Adrenal gland (tissue), 19 donors: ENCODE data around the gene ANKMY1. TPM values are rescaled to one million over a fixed set of nuclear protein-coding genes. Genes with fewer than 3 reads are reported as not detected.

Source experiments
- DNase-seq, 7 donors: peaks; one replicate each; pipeline ENCODE4 v3.0.0-alpha.2; 2019 to 2020
- H3K27ac ChIP-seq, 5 donors: fragments of 200-600 bp; sonication (generic) in 4 of 5; 1 replicate in 3 of 5; 2 replicates in 2 of 5; pipeline versions ENCODE4 v1.5.1 to v1.8.0; 2016 to 2020; ENCODE audit warnings: mild to moderate bottlenecking in 1 of 5
- H3K27me3 ChIP-seq: fragments of 200-600 bp; 2 replicates; pipeline ENCODE4 v1.8.0; 2021
- H3K36me3 ChIP-seq, 2 donors: fragments of 200-600 bp; replicated peaks in 1 of 2; 1 replicate in 1 of 2; 2 replicates in 1 of 2; pipeline versions ENCODE4 v1.5.1 to v1.8.0; 2018 to 2022
- H3K4me1 ChIP-seq, 2 donors: fragments of 200-600 bp; replicated peaks in 1 of 2; 1 replicate in 1 of 2; 2 replicates in 1 of 2; pipeline versions ENCODE4 v1.5.1 to v1.8.0; 2018 to 2021
- H3K4me3 ChIP-seq, 4 donors: fragments of 200-600 bp; sonication (generic) in 3 of 4; one replicate each; pipeline ENCODE4 v1.5.1; 2016 to 2018
- H3K9me3 ChIP-seq, 3 donors: fragments of 200-600 bp; sonication (generic) in 1 of 3; replicated peaks in 1 of 3; 1 replicate in 2 of 3; 2 replicates in 1 of 3; pipeline versions ENCODE4 v1.5.1 to v1.8.0; 2016 to 2021
- POLR2A ChIP-seq, 2 donors: fragments of 450-650 bp; IDR thresholded peaks; one replicate each; pipeline ENCODE4 v1.6.1; 2017; ENCODE audit warnings: antibody characterized with exemption in 2 of 2, mild to moderate bottlenecking in 2 of 2, moderate library complexity in 1 of 2
- WGBS, 4 donors: extraction: QIAGEN DNeasy Blood & Tissue Kit in 2 of 4; methylation state at CpG; one replicate each; pipeline versions ENCODE4 v1.1.5 to v1.1.7; 2013 to 2017; 5-methylcytosine and 5-hydroxymethylcytosine counted together
- intact Hi-C, 2 donors: fragments of 100-400 bp; cut with DNase I; formaldehyde crosslinking; loops; one replicate each; pipeline versions ENCODE4 v1.14.1 to v1.15.0; 2022 to 2023
- long read RNA-seq, 10 donors: library from polyadenylated mRNA in 3 of 10; unstranded in 2 of 10; stranded (forward) in 1 of 10; transcript quantifications; one replicate each; pipeline ENCODE4 v2.0.0 and lab custom pipeline, GENCODE V29; 2021 to 2026
- polyA plus RNA-seq, 3 donors: library from polyadenylated mRNA; stranded (reverse); fragments of 200-250 nt in 2 of 3; fragments of 350-450 nt in 1 of 3; fragmentation: Illumina TruSeq in 1 of 3; extraction: RNeasy Lipid Tissue Mini Kit (QIAGEN cat#74804) in 1 of 3; gene quantifications; one replicate each; pipeline ENCODE4 v1.2.3, GENCODE V29; 2013 to 2014
- total RNA-seq, 9 donors: library from RNA; depleted of rRNA in 4 of 9; stranded (reverse); fragments of >200 nt in 4 of 9; fragments of 120-200 nt in 1 of 9; fragmentation: NEBNext Ultra II Directional in 1 of 9; extraction: Animal tissue kit (Norgen Biotek cat#: 25700) in 1 of 9; gene quantifications; one replicate each; pipeline versions ENCODE4 v1.1.0 to v1.2.4, GENCODE V29; 2013 to 2023
- TF ChIP-seq, protein P1 (sequence below), 6 experiments: fragments of 450-650 bp in 4 of 6; fragments of 200-600 bp in 2 of 6; sonication (generic) in 1 of 6; IDR thresholded peaks; 1 replicate in 5 of 6; 2 replicates in 1 of 6; pipeline versions ENCODE4 v1.5.1 to v1.8.0; 2016 to 2021; ENCODE audit warnings: antibody characterized with exemption in 6 of 6, mild to moderate bottlenecking in 2 of 6, moderate library complexity in 1 of 6
- donor health status: healthy with polysubstance abuse.
- donor health status: Bipolar disorder and iron deficiency.
- donor health status: DM: yes; HTN: yes; CAD: no.
- donor health status: DM: no; HTN: no; CAD: no.
- donor health status: DM: no; HTN: no; CAD: no.
- donor health status: DM: yes; HTN: yes; CAD: no.

ANKMY1 gene, protein sequence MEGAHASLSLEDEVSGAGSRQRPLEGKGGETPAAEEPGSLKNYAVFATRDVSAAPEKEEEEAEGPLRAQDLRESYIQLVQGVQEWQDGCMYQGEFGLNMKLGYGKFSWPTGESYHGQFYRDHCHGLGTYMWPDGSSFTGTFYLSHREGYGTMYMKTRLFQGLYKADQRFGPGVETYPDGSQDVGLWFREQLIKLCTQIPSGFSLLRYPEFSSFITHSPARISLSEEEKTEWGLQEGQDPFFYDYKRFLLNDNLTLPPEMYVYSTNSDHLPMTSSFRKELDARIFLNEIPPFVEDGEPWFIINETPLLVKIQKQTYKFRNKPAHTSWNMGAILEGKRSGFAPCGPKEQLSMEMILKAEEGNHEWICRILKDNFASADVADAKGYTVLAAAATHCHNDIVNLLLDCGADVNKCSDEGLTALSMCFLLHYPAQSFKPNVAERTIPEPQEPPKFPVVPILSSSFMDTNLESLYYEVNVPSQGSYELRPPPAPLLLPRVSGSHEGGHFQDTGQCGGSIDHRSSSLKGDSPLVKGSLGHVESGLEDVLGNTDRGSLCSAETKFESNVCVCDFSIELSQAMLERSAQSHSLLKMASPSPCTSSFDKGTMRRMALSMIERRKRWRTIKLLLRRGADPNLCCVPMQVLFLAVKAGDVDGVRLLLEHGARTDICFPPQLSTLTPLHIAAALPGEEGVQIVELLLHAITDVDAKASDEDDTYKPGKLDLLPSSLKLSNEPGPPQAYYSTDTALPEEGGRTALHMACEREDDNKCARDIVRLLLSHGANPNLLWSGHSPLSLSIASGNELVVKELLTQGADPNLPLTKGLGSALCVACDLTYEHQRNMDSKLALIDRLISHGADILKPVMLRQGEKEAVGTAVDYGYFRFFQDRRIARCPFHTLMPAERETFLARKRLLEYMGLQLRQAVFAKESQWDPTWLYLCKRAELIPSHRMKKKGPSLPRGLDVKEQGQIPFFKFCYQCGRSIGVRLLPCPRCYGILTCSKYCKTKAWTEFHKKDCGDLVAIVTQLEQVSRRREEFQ
- 10 to 100 TPM in 6 of 9 donors, 1 to 10 TPM in 3; 7.2 to 20.3 (median 12.0) TPM for total RNA-seq
- 10 to 100 TPM in 2 of 3 donors, 1 to 10 TPM in 1; 8.1 to 31.7 (median 10.0) TPM for polyA plus RNA-seq
- long read RNA-seq, donor 1 = 0 reads
- long read RNA-seq, donor 2, partial matches to known transcripts = 0 of 2 reads
- long read RNA-seq, donor 2, other reads (novel, unspliced or antisense) = 0 of 2 reads
- long read RNA-seq, donor 3 = 0 reads
- long read RNA-seq, donor 4, partial matches to known transcripts = 1 of 3 reads
- long read RNA-seq, donor 4, other reads (novel, unspliced or antisense) = 1 of 3 reads
- long read RNA-seq, donor 5, partial matches to known transcripts = 4 of 26 reads
- long read RNA-seq, donor 5, other reads (novel, unspliced or antisense) = 17 of 26 reads
- long read RNA-seq, donor 6, partial matches to known transcripts = 0 of 8 reads
- long read RNA-seq, donor 6, other reads (novel, unspliced or antisense) = 7 of 8 reads
- long read RNA-seq, donor 7, full-length matches to known transcripts = 2 of 2 reads
- long read RNA-seq, donor 7, partial matches to known transcripts = 0 of 2 reads
- long read RNA-seq, donor 7, other reads (novel, unspliced or antisense) = 0 of 2 reads
- long read RNA-seq, donor 8 = 0 reads
- long read RNA-seq, donor 9, partial matches to known transcripts = 24 of 29 reads
- long read RNA-seq, donor 9, other reads (novel, unspliced or antisense) = 5 of 29 reads
- long read RNA-seq, donor 10 = 0 reads

DNA sequence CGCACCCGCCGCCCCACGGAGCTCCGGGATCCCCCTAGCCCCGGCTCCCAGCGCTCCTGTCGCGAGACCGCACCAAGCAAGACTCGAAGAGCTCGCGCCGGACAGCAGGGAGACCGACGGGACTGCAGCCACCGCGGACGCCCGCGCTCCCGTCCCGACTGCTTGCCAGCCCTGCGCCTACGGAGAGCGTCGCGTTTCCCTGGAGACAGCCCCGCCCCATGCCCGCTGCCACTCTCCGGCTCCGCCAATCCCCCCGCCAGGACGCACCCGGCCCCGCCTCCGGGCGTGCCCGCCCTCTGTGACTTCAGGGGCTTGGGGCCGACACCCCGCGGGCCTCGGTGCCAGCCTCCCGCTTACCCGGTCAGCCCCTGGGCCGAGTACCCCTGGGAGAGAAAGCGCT lies at the start of gene ANKMY1:
TSS of gene ANKMY1 (minus strand) at position 181 of the 400 bp plus-strand sequence. CDS start 653 bp downstream, outside the sequence.
- peak within 1 kb of the TSS in 2 of 4 donors; percentile 42 to 64 for H3K4me3 ChIP-seq
- peak; percentile 70 to 80 (median 75) for DNase-seq
- peaks cover 0 to 1% of the 10 kb centered on the region in 2 donors for H3K36me3 ChIP-seq
- H3K9me3 ChIP-seq = no peaks in the 10 kb centered on the region
- intact Hi-C loops = no loop called here
- H3K4me1 ChIP-seq = peaks cover 16 to 44% of the 10 kb centered on the region in 2 donors
- TF ChIP-seq, protein P1, sequence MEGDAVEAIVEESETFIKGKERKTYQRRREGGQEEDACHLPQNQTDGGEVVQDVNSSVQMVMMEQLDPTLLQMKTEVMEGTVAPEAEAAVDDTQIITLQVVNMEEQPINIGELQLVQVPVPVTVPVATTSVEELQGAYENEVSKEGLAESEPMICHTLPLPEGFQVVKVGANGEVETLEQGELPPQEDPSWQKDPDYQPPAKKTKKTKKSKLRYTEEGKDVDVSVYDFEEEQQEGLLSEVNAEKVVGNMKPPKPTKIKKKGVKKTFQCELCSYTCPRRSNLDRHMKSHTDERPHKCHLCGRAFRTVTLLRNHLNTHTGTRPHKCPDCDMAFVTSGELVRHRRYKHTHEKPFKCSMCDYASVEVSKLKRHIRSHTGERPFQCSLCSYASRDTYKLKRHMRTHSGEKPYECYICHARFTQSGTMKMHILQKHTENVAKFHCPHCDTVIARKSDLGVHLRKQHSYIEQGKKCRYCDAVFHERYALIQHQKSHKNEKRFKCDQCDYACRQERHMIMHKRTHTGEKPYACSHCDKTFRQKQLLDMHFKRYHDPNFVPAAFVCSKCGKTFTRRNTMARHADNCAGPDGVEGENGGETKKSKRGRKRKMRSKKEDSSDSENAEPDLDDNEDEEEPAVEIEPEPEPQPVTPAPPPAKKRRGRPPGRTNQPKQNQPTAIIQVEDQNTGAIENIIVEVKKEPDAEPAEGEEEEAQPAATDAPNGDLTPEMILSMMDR (IDR thresholded peaks at IDR 0.05) = no peak
- TF ChIP-seq POLR2A (IDR thresholded peaks at IDR 0.05) = no peak
- H3K27ac ChIP-seq = no peak within 1 kb of the TSS
- H3K27me3 ChIP-seq = no peaks in the 10 kb centered on the region
- 4 to 6% methylated on average over 47 of the region's 47 CpGs; no CpG with 5 or more reads in 2 of the 4 donors for WGBS, 4 donors

DNA sequence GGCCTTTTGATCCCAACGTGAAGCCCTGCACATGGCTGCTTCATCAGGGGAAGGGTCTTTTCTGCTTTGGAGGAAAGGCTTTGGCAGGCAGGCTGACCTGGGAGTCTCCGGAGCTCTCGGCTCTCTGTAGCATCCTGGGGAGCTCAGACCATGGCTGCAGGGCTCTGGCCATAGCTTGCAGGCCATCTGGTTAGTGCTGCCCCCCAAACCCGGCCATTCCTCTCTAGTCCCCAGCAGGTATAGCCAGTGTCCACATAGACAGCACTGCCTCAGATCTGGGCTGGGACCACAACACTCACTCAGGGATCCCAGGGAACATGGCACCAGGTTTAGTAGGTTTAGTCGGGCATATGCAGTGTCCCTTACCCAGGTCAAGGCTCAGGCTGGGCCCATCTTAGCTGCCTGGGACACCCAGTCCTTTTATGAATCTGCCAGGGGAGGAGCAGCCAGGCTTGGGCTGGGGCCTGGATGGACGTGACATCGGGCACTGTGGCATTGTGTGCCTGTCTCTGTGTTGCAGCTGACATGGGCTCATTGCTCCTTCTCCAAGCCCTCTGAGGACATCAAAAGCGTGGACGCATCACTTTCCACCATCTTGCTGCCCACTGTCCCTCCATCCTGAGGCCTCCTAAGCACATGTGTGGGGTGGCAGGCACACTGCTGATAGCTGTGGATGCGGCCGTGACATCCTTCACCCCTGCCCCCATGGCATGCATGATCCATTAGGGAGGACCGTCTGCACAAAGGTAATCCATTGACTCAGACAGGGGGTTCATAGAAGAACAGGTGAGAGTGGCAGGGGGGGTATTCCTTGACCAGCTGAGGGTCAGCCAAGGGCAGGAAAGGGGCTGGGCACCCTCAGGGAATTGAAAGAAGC lies 48.3 kb upstream of the ANKMY1 start:
- no peaks in the 10 kb centered on the region for H3K36me3 ChIP-seq
- H3K4me1 ChIP-seq = no peaks in the 10 kb centered on the region
- TF ChIP-seq, protein P1 (IDR thresholded peaks at IDR 0.05) = no peak
- TF ChIP-seq POLR2A (IDR thresholded peaks at IDR 0.05) = no peak
- H3K4me3 ChIP-seq = no peak overlapping the region
- 81 to 98% (median 89%) methylated on average over 9 to 12 of the region's 12 CpGs for WGBS, 4 donors
- DNase-seq = peak in 1 of 7 donors; percentile 6
- H3K27me3 ChIP-seq = no peaks in the 10 kb centered on the region
- no peaks in the 10 kb centered on the region for H3K9me3 ChIP-seq
- no peak overlapping the region for H3K27ac ChIP-seq
- intact Hi-C loops = no loop called here

DNA sequence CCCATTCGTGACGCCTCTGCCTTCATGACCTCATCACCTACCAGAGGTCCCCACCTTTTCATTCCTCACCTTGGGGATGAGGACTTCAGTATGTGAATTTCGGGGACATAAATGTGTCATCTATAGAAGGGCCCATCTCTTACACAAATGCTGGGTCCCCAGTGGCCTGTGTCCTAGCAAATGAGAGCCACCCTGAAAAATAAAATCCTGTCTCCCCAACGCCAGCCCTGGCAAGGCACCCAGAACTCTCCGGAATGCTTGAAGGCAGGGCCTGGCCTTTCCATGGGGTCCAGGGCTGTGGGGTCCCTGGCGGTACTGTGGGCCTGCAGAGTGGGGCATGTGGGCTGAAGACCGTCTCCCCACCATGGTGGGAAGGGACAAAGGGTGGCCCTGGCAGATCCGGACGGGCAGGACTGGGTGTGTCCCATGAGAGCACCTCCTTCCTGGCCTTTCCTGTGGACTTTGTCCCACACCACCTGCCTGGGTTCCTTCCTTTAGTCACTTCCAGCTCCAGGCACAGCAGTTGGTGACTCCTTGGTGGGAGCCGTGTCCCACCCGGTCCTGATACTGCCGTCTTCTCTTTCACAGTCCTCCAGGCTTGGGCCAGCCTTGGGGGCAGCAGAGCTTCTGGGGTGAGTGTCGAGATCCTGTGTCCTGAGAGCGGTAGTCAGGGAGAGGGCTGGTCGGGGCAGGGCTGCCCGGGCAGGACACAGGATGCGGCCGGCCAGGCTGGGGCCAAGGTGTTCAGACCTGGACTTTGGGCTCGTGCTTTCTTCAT lies 47.3 kb upstream of the ANKMY1 start:
- no peaks in the 10 kb centered on the region for H3K4me1 ChIP-seq
- H3K4me3 ChIP-seq = no peak overlapping the region
- no peak overlapping the region for H3K27ac ChIP-seq
- no peaks in the 10 kb centered on the region for H3K27me3 ChIP-seq
- no peaks in the 10 kb centered on the region for H3K9me3 ChIP-seq
- H3K36me3 ChIP-seq = no peaks in the 10 kb centered on the region
- DNase-seq = peak in 1 of 7 donors; percentile 10
- 88 to 92% (median 90%) methylated on average over 18 to 19 of the region's 19 CpGs for WGBS, 4 donors
- TF ChIP-seq, protein P1 (IDR thresholded peaks at IDR 0.05) = no peak
- no peak for TF ChIP-seq POLR2A (IDR thresholded peaks at IDR 0.05)
- intact Hi-C loops = no loop called here
